Raji (cell line): ENCODE results near the gene KLK12.

Source experiments
- POLR2A ChIP-seq: IDR thresholded peaks from 2 replicates; pipeline ENCODE4 v1.6.1; 2011; ENCODE audit warnings: low read depth, low read length, control low read depth; ENCODE audit not compliant: insufficient read depth

Gene KLK12, protein sequence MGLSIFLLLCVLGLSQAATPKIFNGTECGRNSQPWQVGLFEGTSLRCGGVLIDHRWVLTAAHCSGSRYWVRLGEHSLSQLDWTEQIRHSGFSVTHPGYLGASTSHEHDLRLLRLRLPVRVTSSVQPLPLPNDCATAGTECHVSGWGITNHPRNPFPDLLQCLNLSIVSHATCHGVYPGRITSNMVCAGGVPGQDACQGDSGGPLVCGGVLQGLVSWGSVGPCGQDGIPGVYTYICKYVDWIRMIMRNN

DNA sequence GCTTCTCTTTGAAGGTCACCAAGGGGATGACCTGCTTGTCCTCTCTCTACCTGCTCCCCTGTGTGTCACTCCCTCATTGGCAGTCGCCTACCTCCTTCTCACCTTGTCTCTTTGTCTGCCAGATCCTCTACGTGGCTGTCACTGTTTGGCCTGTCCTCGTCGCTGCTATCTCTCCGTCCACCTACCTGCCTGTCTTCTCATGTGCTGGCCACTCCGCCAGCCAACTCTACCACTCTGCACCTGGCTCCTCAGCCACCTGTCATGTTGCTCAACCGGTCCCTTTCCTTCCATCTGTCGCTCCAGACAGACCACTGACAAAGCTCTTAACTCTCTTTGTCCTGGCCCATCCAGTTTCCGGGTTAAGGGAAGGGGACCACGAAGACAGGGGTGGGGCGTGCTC, at the start of gene KLK12:
Gene KLK12, minus strand, starts transcription at position 299 of the 400 bp plus-strand sequence. CDS start 381 bp downstream, outside the sequence.
- TF ChIP-seq POLR2A, result no peak

DNA sequence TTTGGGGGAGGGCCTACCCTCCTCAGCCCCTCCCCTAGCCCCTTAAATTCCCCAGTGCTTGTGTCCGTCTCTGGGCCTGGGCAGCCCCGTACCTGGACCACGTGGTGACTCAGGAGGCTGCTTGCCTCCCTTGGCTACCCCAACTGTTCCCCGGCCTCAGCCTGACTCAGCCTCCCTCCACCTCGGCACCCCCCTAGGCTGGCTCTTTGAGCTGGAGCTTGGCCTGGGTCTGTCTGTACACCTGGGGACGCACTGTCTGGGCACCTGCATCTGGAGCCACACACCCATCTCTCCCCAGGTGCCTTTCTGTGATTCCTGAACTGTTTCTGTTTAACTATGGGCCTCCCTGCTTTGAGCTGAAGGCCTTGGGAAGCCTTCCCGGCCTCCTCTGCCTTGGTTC, 49.7 kb upstream of the KLK12 start:
- TF ChIP-seq POLR2A, result no peak

DNA sequence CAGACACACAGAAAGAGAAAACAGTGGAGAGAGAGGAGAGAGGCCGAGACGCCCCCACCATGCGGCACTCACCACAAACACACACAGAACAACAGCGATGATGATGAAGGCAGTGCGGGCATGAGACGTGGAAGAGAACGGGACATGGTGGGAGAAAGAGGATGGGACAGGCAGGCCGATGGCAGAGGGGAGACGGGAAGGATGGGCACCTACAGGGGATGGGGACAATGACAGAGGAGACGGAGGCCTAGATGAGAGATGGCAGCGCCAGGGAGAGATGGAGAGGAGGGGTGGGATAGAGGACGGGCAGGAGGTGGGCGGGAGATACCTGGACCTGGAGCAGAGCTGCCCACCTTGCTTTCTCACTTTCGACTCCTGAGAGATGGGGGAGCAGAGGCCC, 49.0 kb upstream of the KLK12 start:
- no peak for TF ChIP-seq POLR2A

DNA sequence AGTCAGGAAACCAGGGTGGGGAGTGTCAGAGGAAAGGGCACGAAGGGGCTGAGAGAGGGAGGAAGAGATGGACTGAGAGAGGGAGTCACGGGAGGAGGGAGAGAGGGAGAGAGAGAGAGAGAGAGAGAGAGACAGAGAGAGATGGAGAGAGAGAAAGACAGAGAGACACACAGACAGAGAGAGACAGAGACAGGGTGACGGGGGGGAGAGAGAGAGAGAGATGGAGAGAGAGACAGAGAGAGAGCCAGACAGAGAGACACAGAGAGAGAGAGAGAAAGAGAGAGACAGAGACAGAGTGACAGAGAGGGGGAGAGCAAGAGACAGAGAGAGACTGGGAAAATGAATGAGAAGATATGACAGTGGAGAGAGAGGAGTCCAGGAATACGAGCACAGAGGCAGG, 48.4 kb upstream of the KLK12 start:
- TF ChIP-seq POLR2A, result no peak

DNA sequence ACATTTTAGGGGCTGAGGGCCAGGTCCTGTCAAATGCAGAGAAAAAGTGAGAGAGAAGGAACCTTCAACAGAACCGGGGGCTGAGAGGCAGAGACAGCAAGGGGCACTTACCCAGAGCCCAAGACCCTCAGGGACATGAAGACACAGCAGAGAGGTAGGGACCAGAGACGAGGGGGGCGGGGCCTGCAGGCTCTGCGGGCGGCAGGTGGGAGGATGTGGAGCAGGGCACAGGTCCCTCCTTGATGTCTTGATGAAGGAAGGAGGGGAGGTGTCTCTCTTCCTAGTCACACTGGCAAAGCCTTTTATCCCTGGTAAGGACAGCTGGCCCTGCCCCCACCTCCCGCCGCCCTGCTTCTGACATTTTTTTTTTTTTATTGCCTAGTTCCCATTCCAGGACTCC, 47.8 kb upstream of the KLK12 start, which contains the start of gene KLK14:
Gene KLK14, minus strand, starts transcription at position 277 of the 400 bp plus-strand sequence. Its CDS starts 273 bp downstream, at position 4.
- TF ChIP-seq POLR2A, result no peak

DNA sequence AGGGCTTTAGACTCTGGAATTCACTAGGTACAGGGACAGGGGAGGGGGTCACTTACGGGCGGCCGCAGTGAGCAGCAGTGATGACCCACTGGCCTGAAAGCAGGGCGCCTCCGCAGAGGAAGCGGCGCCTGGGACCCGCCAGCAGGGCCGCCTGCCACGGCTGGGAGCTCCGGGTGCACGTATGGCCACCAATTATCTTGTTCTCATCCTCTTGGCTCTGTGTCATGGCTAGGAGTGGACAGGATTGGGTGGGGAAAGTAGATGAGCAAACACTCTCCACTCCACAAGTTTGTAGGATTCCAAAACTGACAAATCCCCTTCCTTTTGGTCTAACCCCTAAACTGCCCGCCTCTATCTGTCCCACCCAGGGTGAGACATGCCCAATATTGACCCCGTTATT, 46.7 kb upstream of the KLK12 start:
- no peak for TF ChIP-seq POLR2A

DNA sequence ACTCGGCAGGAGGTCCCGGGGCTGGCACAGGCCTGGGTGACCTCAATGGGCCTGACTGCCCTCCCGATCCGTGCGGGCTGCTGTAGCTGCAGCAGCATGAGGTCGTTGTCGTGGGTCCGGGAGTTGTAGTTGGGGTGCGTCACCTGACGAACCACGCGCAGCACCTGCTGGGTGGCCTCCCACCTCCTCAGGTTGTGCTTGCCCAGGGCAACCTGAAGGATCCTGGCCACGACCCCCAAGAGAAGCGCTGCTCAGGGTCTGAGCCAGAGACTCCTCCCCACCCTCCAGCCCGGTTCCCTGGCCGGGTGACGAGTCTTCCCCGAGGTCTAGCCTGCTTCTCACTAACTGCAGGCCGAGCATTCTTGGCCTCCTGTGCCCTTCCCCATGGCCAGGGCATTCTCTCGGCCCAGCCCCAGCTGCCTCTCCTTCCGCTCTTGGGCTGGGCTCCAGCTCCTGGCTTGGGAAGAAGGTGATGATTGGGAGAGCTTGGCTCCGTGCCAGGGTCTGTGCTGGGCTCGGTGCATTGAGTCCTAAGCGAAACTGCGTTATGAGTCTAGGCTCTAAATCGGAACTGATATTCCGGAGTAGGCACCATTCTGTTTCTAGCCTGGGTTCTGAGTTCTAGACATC, 44.8 kb upstream of the KLK12 start:
- TF ChIP-seq POLR2A, result no peak

DNA sequence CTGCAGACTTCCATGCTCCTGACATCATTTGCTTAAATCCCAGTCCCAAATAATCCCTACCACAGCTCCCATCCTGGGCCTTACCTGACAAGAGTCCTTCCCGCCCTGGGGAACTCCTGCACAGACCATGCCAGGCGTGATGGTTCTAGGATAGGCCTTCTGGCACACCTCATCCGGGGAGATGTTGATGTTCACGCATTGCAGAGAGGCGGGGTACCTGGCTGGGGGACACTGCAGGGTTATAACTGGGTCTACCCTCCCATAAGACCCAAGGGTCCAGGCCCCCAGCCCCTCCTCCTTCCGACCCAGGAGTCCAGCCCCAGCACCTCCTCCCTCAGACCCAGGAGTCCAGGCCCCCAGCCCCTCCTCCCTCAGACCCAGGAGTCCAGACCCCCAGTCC, 43.9 kb upstream of the KLK12 start:
- TF ChIP-seq POLR2A, result no peak

DNA sequence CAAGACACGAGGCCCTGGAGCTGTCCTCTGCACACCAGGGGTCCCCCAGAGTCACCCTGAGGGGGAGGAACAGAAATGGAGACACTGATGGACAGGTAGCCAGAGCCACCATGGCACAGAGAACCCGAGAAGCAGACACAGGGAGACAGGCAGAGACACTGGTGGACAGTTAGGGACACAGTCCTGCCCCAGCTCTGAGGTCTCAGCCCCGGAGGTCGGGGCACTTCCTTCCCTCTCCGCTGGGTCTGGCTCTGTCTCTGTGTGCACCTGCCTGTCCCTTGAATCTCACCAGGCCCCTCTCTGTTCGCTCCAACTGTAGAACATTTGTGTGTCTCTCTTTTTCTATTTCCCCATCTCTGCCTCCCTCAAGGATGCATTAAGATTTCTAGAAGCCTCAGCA, 43.3 kb upstream of the KLK12 start:
- no peak for TF ChIP-seq POLR2A

DNA sequence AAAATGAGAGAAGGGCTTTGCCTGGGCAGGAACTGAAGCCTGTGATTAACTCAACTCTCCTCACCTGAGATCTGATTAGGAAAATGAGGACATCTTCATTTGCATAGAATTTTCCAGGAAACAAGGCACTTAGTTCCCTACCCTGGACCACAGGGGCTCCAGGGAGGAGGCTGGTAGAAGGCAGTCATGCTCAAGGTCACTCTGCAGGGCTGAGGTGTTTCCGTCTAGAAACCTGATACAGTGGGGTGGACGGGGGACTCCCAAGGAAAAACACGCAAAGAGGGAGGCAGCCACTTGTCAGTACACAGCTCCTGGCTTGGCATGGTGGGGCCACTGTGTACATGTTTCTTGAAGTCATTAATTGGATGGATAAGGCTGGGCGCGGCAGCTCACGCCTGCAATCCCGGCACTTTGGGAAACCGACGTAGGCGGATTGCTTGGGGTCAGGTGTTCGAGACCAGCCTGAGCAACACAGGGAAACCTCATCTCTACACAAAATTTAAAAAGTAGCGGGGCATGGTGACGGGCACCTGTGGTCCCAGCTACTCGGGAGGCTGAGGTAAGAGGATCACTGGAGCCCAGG, 41.9 kb upstream of the KLK12 start:
- no peak for TF ChIP-seq POLR2A

DNA sequence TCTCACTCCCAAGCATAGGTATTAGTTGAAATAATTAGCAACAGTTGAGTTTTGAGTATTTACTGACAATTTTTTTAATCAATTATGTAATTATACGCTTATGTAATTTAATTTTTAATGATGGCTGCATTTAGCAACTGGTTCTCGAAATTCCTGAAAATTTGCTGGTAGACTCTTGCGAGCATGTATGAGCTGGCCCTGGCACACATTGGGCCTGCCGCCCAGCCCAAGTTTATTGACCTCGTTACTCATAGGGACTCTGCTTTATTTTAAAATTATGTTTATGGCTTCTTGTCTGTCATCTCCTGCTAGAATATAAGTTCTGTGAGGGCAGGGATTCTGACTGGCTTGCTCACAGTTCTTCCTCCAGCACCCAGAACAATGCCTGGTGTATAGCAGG, 41.2 kb upstream of the KLK12 start:
- TF ChIP-seq POLR2A, result no peak

DNA sequence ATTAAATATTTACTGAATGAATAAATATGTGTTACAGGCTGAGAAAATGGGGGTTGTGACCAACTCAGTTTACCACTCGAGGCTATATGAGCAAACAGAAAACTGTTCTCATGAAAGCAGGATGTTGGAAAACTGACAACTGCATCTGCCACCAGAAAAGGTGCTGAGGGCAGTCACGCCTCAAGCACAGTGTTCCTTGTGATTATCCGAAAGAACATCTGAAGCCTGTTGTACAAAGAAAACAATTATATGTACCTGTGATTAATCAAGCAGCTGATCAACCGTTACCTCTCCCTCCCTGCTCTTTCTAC, 36.2 kb upstream of the KLK12 start:
- TF ChIP-seq POLR2A, result no peak

DNA sequence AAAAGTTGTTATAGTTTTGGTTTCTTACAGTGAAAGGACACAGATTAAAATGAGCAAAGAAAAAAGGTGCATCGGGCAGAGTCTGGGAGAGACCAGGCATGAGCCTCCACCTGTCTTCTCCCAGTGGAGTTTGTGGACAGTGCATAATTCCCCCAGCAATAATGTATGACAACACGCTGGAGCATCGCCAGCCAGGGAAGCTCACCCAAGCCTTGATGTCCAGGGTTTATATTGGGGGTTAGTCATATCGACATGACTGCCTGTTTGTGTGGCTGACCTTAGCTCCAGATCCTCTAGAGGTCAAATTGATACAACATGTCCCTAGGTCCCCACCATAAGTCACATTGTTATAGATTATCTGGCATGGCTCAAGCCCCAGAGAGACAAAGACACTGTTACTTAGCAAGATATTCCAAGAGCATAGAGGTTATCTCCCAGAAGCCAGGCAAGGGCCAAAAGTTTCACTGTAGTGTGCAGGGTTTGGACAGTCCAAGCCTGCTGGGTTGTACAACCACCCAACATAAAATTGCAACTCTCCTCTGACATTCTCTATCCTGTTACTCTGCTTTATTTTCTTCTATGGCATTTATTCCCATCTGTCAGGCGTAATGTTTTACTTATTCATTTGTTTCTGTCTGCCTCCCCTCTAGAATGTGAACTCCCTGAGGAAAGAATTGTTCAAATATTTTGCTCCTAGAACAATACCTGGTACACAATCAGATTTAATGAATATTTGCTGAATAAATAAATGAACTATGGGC, 35.7 kb upstream of the KLK12 start:
- no peak for TF ChIP-seq POLR2A

DNA sequence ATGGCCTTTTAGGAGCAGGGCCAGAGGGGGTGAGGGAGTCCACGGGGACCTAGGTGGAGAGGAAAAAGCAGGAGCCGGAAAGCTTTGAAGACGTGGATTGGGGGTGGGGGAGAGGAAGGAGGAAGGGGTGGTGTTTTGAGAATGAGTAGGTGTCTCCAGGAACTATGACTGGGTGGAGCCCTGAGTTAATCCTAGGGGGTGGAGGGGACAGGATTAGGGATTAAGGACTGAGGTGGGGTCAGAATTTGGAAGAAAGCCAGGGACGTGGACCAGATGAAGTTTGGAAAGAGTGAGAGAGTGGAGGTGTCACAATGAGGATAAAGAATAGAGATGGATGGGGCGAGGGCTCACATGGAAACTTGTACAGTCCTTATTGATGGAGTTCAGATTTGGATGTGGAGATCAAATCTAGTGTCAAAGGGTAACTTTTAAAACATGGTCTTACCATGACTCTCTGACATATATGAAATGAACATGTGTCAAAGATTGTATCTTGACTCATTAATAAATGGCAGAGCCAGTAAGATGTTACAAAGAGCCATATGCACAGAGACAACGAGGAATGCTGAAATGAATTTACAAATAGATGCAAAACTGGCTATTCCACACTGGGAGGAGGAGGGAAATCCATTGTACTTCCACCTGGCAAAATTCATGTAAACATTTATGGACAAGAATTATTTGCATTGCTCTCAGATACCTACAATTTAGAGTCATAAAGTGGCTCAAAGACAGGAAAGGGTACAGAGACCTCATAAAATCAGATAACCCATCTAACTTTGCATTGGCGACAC, 31.8 kb upstream of the KLK12 start:
- no peak for TF ChIP-seq POLR2A
